Lower lobe of right lung (tissue), 2 donors: Measurements from ENCODE around the gene SMIM45.

Source experiments
- ATAC-seq, 2 donors: fragments of 200-7000 bp; cut with Tn5 transposase; one replicate each; pipeline ENCODE4 v1.9.1; 2020 to 2022; ENCODE audit warnings: mild to moderate bottlenecking in 2 of 2, moderate library complexity in 2 of 2
- DNase-seq: peaks from one replicate; pipeline ENCODE4 v3.0.0-alpha.2; 2020
- H3K27ac ChIP-seq: fragments of 200-600 bp; one replicate; pipeline ENCODE4 v1.8.0; 2022
- H3K27me3 ChIP-seq: fragments of 200-600 bp; one replicate; pipeline ENCODE4 v1.8.0; 2022; ENCODE audit warnings: low read depth
- H3K36me3 ChIP-seq: fragments of 200-600 bp; one replicate; pipeline ENCODE4 v1.8.0; 2022; ENCODE audit warnings: mild to moderate bottlenecking
- H3K4me1 ChIP-seq: fragments of 200-600 bp; one replicate; pipeline ENCODE4 v1.8.0; 2022
- H3K4me3 ChIP-seq: fragments of 200-600 bp; one replicate; pipeline ENCODE4 v1.8.0; 2022; ENCODE audit warnings: mild to moderate bottlenecking
- H3K9me3 ChIP-seq: fragments of 200-600 bp; one replicate; pipeline ENCODE4 v1.8.0; 2022
- CTCF ChIP-seq: fragments of 200-600 bp; IDR thresholded peaks from one replicate; pipeline ENCODE4 v1.8.0; 2022; ENCODE audit warnings: antibody characterized with exemption, mild to moderate bottlenecking
- intact Hi-C: fragments of 100-400 bp; cut with DNase I; formaldehyde crosslinking; loops from one replicate; pipeline ENCODE4 v1.11.0; 2022
- donor health status: DM: no; HTN: yes; CAD: no; lungs with severe emphysema.

The SMIM45 gene

GRCh38 chr22:41978732-41979131, 26.8 kb downstream of the SMIM45 start:
- TF ChIP-seq CTCF = no peak
- Histone ChIP-seq H3K9me3 (no peaks in the 10 kb centered on the region), H3K27me3 (peaks cover 41% of the 10 kb centered on the region), H3K36me3 (no peaks in the 10 kb centered on the region), H3K4me1 (peaks cover 5% of the 10 kb centered on the region), H3K27ac (no peak overlapping the region), H3K4me3 (no peak overlapping the region)
- no peak for ATAC-seq
- intact Hi-C loops = no loop called here
- DNase-seq = no peak

GRCh38 chr22:41979423-41980250, 27.7 kb downstream of the SMIM45 start:
- DNase-seq = no peak
- H3K27me3 ChIP-seq = peaks cover 33% of the 10 kb centered on the region
- ATAC-seq = no peak
- no peak for TF ChIP-seq CTCF
- intact Hi-C loops = no loop called here
- H3K36me3 ChIP-seq = no peaks in the 10 kb centered on the region
- H3K4me1 ChIP-seq = peaks cover 5% of the 10 kb centered on the region
- H3K27ac ChIP-seq = no peak overlapping the region
- no peaks in the 10 kb centered on the region for H3K9me3 ChIP-seq
- H3K4me3 ChIP-seq = no peak overlapping the region

- no peak for DNase-seq
- peaks cover 6% of the 10 kb centered on the region for H3K27me3 ChIP-seq
- peak in 1 of 2 donors; percentile 55 for ATAC-seq
- no peaks in the 10 kb centered on the region for H3K36me3 ChIP-seq
- H3K9me3 ChIP-seq = no peaks in the 10 kb centered on the region
- H3K27ac ChIP-seq = no peak overlapping the region
- no peak for TF ChIP-seq CTCF
- H3K4me1 ChIP-seq = no peaks in the 10 kb centered on the region
- intact Hi-C loops = no loop called here
- no peak overlapping the region for H3K4me3 ChIP-seq
Observed at GRCh38 chr22:41982865-41983264, 30.9 kb downstream of the SMIM45 start.

GRCh38 chr22:41983513-41984405, 31.8 kb downstream of the SMIM45 start:
- ATAC-seq = peak; percentile 58 to 66
- intact Hi-C loops = no loop called here
- Histone ChIP-seq H3K4me1 (no peaks in the 10 kb centered on the region), H3K4me3 (no peak overlapping the region), H3K9me3 (no peaks in the 10 kb centered on the region), H3K27ac (no peak overlapping the region), H3K36me3 (no peaks in the 10 kb centered on the region), H3K27me3 (peaks cover 3% of the 10 kb centered on the region)
- no peak for TF ChIP-seq CTCF
- DNase-seq = no peak

GRCh38 chr22:41987276-41987675, 35.3 kb downstream of the SMIM45 start:
- ATAC-seq = no peak
- intact Hi-C loops = no loop called here
- Histone ChIP-seq H3K27me3 (no peaks in the 10 kb centered on the region), H3K4me3 (no peak overlapping the region), H3K27ac (no peak overlapping the region), H3K9me3 (no peaks in the 10 kb centered on the region), H3K36me3 (no peaks in the 10 kb centered on the region), H3K4me1 (no peaks in the 10 kb centered on the region)
- TF ChIP-seq CTCF = no peak
- no peak for DNase-seq
